HUES48 (cell line): ENCODE data around the gene TWNK.

ENCODE experiments used
- H3K27ac ChIP-seq: one replicate; pipeline ENCODE4 v1.7.0; 2013; ENCODE audit warnings: low read depth, low read length, inconsistent platforms
- H3K27me3 ChIP-seq: 2 replicates; pipeline ENCODE4 v1.6.1; 2013; ENCODE audit warnings: mild to moderate bottlenecking, low read length; ENCODE audit not compliant: control insufficient read depth, insufficient read depth
- H3K36me3 ChIP-seq: 2 replicates; pipeline ENCODE4 v1.6.1; 2013; ENCODE audit warnings: low read length; ENCODE audit not compliant: control insufficient read depth, insufficient read depth
- H3K4me1 ChIP-seq: 2 replicates; pipeline ENCODE4 v1.6.1; 2013; ENCODE audit warnings: mild to moderate bottlenecking, low read length; ENCODE audit not compliant: control insufficient read depth, insufficient read depth
- H3K4me3 ChIP-seq: 2 replicates; pipeline ENCODE4 v1.5.1; 2013; ENCODE audit warnings: mild to moderate bottlenecking, low read depth, low read length
- H3K9ac ChIP-seq: 2 replicates; pipeline ENCODE4 v1.6.1; 2013; ENCODE audit warnings: mild to moderate bottlenecking, low read depth, low read length, moderate library complexity
- H3K9me3 ChIP-seq: 2 replicates; pipeline ENCODE4 v1.6.1; 2013; ENCODE audit warnings: low read length; ENCODE audit not compliant: control insufficient read depth, insufficient read depth

TWNK gene

GRCh38 chr10:100998183-100998990 is 11.0 kb downstream of the TWNK start:
- Histone ChIP-seq H3K9me3 (no peaks in the 10 kb centered on the region), H3K4me3 (peak overlapping the region; percentile 88), H3K9ac (peak overlapping the region; percentile 86; the same call in 1 of the 2 replicates), H3K27me3 (no peaks in the 10 kb centered on the region), H3K4me1 (peaks cover 25% of the 10 kb centered on the region), H3K36me3 (peaks cover 31% of the 10 kb centered on the region), H3K27ac (peak overlapping the region; percentile 87)

DNA sequence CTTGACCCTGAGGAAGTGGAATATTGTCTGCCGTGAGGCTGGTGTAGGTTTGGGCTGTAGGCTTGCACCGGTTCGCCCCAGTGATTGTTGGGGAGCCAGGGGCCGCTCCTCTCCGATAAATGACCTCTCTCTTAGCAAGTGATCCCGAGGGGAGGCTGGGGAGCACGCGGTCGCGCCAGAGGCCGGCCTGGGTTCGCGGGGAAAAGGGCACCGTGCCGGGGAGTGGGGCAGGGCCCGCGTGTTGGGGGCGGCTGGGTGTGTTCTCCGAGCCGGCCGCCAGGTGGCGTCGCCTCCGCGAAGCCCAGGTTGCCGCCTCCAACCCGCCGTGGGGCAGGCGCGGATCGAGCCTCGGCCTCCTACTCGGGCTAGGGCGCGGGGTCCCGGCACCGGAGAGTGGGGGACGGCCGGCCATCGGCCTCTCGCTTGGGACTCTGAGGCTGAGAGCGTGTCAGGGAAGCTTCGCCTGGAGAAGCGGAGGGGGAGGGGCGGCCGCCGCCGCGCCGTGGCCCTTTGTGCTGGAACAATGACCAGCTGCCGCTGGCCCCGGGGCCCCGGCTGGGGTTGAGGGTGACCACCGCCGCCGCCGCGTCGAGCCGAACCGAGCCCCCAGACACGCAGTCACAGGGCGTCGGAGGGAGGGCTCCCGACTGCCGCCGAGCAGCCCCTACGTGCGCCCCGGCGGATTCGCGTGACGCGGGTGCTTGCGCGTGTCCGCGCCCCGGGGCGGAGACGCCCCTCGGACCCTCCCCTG is 11.8 kb downstream of the TWNK start:
- peaks cover 29% of the 10 kb centered on the region for H3K36me3 ChIP-seq
- H3K4me1 ChIP-seq, result peaks cover 22% of the 10 kb centered on the region
- H3K9ac ChIP-seq, result peak overlapping the region; percentile 86
- peak overlapping the region; percentile 87 for H3K27ac ChIP-seq
- peak overlapping the region; percentile 88 for H3K4me3 ChIP-seq
- no peaks in the 10 kb centered on the region for H3K27me3 ChIP-seq
- no peaks in the 10 kb centered on the region for H3K9me3 ChIP-seq

- H3K27ac ChIP-seq, result peak within 1 kb of the TSS; percentile 87
- H3K4me3 ChIP-seq, result peak within 1 kb of the TSS; percentile 88
- peaks cover 18% of the 10 kb centered on the region for H3K4me1 ChIP-seq
- H3K9ac ChIP-seq, result peak within 1 kb of the TSS; percentile 86
- peaks cover 28% of the 10 kb centered on the region for H3K36me3 ChIP-seq
- no peaks in the 10 kb centered on the region for H3K27me3 ChIP-seq
- H3K9me3 ChIP-seq, result no peaks in the 10 kb centered on the region
Measured at GRCh38 chr10:100999742-101000126, 12.4 kb downstream of the TWNK start, which contains the start of gene LZTS2. Gene LZTS2, plus strand, starts transcription at chr10:100999808. Its CDS starts 2,731 bp downstream, at chr10:101002539.

DNA sequence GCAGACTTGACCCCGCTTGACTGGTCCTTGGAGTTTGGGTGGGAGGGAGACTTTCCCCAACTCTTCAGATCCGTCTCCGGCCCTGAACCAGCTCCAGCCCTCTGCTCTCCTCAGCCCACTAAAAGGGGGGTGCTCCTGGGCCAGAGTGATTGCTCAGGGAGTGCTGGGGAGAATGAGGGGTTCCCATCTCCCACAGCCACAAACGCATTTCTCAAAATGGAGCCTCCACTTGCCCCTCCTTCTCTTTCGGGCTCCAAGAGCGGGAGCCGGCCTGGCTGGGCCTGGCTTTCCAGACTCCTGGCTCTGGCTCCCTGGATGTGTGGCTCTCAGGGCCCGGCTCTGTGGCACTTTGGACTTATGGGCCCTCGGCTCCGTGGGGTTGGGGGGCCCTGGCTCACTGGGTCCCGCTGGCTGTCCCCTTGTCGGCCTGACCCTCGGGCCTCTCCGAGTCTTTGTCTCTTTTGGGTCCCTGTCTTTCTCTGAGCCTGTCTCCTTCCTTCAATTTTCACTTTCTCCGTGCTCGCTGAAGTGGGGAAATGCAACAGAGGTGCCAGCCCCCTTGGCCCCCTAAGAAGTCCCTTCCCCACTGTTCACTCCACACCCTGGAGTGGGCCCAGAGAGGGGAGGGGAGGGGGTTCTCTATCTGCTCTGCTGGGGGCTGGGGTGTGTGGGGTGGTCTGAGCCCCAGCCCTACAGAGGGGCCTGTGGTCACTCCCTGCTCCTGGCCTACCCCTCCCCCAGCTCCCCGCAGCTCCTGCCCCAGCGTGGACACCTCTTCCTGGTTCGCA is 13.0 kb downstream of the TWNK start:
- Histone ChIP-seq H3K36me3 (peaks cover 30% of the 10 kb centered on the region), H3K9ac (peak overlapping the region; percentile 70), H3K27ac (peak overlapping the region; percentile 74), H3K9me3 (no peaks in the 10 kb centered on the region), H3K4me1 (peaks cover 18% of the 10 kb centered on the region), H3K27me3 (no peaks in the 10 kb centered on the region), H3K4me3 (peak overlapping the region; percentile 88)

GRCh38 chr10:101000915-101001658 is 13.7 kb downstream of the TWNK start:
- Histone ChIP-seq H3K36me3 (peaks cover 38% of the 10 kb centered on the region), H3K9me3 (no peaks in the 10 kb centered on the region), H3K9ac (no peak overlapping the region), H3K27me3 (no peaks in the 10 kb centered on the region), H3K4me1 (peaks cover 17% of the 10 kb centered on the region), H3K4me3 (peak overlapping the region; percentile 88), H3K27ac (peak overlapping the region; percentile 17)

DNA sequence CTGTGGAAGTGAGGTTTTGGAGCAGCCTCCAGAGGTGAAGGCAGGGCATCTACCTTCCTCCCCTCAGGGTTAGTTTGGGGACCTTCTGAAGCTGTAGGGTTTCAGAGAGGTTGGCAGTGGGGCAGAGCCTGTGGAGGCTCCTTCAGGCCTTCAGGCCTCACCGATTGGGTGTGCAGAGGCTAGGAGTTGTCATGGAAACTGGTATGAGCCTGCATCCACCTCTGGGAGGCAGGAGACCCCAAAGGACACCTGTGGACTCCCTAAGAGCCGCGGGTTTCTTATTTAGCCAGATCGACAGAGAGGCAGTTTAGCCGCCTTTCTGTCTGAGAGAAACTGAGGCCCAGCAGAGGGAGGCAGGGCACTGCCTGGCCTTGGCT is 14.3 kb downstream of the TWNK start:
- Histone ChIP-seq H3K27me3 (no peaks in the 10 kb centered on the region), H3K9ac (no peak overlapping the region), H3K4me1 (peaks cover 12% of the 10 kb centered on the region), H3K36me3 (peaks cover 43% of the 10 kb centered on the region), H3K9me3 (no peaks in the 10 kb centered on the region), H3K27ac (peak overlapping the region; percentile 17), H3K4me3 (no peak overlapping the region)

GRCh38 chr10:101002456-101002855 is 15.1 kb downstream of the TWNK start:
- H3K27ac ChIP-seq, result no peak overlapping the region
- H3K9ac ChIP-seq, result no peak overlapping the region

DNA sequence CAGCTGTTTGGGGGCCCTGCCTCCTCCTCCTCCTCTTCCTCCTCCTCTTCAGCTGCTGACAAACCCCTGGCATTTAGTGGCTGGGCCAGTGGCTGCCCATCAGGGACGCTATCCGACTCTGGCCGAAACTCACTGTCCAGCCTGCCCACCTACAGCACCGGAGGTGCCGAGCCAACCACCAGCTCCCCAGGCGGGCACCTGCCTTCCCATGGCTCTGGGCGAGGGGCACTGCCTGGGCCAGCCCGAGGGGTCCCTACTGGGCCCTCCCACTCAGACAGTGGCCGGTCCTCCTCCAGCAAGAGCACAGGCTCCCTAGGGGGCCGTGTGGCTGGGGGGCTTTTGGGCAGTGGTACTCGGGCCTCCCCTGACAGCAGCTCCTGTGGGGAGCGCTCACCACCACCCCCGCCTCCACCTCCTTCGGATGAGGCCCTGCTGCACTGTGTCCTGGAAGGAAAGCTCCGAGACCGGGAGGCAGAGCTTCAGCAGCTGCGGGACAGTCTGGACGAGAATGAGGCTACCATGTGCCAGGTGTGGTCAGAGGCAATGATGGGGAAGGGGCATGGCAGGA is 16.4 kb downstream of the TWNK start:
- H3K4me3 ChIP-seq, result no peak overlapping the region
- peaks cover 52% of the 10 kb centered on the region for H3K36me3 ChIP-seq
- H3K27me3 ChIP-seq, result no peaks in the 10 kb centered on the region
- H3K4me1 ChIP-seq, result peaks cover 7% of the 10 kb centered on the region
- H3K27ac ChIP-seq, result no peak overlapping the region
- H3K9me3 ChIP-seq, result no peaks in the 10 kb centered on the region
- H3K9ac ChIP-seq, result no peak overlapping the region

More at GRCh38 chr10:101002456-101002855, 15.1 kb downstream of the TWNK start:
- H3K4me3 ChIP-seq, result no peak overlapping the region
- no peaks in the 10 kb centered on the region for H3K9me3 ChIP-seq
- no peaks in the 10 kb centered on the region for H3K27me3 ChIP-seq
- peaks cover 11% of the 10 kb centered on the region for H3K4me1 ChIP-seq
- H3K36me3 ChIP-seq, result peaks cover 51% of the 10 kb centered on the region

GRCh38 chr10:101005361-101005760 is 18.0 kb downstream of the TWNK start:
- Histone ChIP-seq H3K27me3 (no peaks in the 10 kb centered on the region), H3K4me3 (no peak overlapping the region), H3K27ac (no peak overlapping the region), H3K9me3 (no peaks in the 10 kb centered on the region), H3K9ac (no peak overlapping the region), H3K36me3 (peaks cover 52% of the 10 kb centered on the region), H3K4me1 (peaks cover 6% of the 10 kb centered on the region; the same call in 1 of the 2 replicates)
